GM12874 (cell line): ENCODE measurements around the gene SLC9B2.

ENCODE experiments used
- TF ChIP-seq, protein P1 (sequence below): IDR thresholded peaks from 2 replicates; pipeline ENCODE4 v1.5.1; 2011; ENCODE audit warnings: low read depth, mild to moderate bottlenecking, control low read depth, low read length, moderate library complexity; ENCODE audit not compliant: insufficient read depth

SLC9B2 gene

GRCh38 chr4:103029300-103029699 lies 47.3 kb downstream of the SLC9B2 start:
- TF ChIP-seq, protein P1, sequence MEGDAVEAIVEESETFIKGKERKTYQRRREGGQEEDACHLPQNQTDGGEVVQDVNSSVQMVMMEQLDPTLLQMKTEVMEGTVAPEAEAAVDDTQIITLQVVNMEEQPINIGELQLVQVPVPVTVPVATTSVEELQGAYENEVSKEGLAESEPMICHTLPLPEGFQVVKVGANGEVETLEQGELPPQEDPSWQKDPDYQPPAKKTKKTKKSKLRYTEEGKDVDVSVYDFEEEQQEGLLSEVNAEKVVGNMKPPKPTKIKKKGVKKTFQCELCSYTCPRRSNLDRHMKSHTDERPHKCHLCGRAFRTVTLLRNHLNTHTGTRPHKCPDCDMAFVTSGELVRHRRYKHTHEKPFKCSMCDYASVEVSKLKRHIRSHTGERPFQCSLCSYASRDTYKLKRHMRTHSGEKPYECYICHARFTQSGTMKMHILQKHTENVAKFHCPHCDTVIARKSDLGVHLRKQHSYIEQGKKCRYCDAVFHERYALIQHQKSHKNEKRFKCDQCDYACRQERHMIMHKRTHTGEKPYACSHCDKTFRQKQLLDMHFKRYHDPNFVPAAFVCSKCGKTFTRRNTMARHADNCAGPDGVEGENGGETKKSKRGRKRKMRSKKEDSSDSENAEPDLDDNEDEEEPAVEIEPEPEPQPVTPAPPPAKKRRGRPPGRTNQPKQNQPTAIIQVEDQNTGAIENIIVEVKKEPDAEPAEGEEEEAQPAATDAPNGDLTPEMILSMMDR: no peak

DNA sequence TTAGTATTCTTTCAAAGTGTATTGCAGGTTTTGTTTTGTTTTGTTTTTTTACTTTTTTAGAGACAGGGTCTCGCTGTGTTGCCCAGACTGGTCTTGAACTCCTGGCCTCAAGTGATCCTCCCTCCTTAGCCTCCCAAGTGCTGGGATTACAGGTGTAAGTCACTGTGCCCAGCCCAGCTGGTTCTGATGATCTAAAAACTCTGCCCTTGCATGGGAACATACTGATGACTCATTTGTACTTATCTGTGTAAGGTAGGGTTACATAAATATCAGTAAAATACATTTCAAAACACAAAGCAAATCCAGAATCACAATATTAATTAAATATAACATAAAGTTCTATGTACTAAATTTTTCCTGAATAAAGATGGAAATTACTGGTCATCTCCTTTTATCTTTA lies 49.7 kb downstream of the SLC9B2 start:
- TF ChIP-seq, protein P1: no peak

- TF ChIP-seq, protein P1: no peak
Measured at GRCh38 chr4:103024996-103025395, 51.6 kb downstream of the SLC9B2 start.

DNA sequence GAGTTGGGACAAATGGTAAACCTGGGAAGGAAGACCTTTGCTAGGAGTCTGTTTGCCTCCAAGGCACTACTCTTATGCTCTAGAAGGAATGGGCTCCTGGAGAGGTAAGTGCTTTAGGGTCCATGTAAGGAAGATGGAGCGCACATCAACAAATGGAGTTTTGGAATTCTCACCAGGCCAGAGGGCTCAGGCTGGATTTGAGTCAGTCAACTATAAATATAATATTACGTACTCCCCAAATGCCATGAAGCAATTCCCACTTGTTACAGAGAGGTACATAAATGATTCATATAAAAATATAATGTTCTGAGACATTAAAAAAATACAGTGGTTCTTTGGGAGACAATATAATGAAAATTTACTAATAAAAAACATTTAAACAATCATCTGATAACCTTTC lies 55.4 kb downstream of the SLC9B2 start:
- TF ChIP-seq, protein P1: no peak

GRCh38 chr4:103019308-103020124 lies 57.0 kb downstream of the SLC9B2 start, which contains the start of gene SLC9B1:
Gene SLC9B1 (minus strand): TSS chr4:103019705. CDS start chr4:102991711, 27,994 bp downstream.
- TF ChIP-seq, protein P1: no peak

DNA sequence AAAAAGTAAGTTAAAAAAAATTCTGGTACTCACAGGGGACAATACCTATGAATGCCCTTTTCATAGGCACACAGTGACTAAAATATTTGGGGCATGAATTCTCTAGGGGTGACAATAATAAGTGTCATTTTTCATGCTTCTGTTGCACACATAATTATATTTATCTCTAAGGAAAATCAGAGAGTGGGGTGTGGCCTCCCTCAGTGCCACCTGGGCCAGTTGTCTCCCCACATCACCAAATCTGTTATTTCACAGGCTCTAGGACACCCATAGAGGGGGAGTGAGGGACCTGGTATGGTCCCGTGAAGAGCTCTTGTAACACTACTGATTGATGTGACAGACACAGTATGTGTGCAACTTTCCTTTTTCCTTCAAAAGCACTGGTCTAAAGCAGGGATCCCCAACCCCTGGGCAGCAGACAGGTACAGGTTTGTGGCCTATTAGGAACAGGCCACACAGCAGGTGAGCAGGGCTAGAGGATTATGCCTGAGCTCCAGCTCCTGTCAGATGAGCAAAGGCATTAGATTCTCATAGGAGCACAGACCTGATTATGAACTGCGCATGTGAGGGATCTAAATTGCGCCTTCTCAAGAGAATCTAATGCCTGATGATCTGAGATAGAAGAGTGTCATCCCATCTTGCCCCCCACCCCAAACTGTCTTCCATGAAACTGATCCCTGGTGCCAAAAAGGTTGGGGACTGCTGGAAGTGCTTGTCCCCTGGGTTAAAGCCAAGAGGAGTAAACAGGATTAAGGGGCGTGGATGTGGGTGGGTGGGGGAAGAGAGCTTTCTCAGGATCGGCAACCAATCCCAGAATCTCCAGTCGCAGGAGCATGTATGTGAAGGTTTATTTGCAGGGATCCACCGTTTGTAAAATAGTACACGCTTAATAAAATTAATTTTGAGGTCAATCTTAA lies 57.9 kb downstream of the SLC9B2 start:
- TF ChIP-seq, protein P1: no peak

DNA sequence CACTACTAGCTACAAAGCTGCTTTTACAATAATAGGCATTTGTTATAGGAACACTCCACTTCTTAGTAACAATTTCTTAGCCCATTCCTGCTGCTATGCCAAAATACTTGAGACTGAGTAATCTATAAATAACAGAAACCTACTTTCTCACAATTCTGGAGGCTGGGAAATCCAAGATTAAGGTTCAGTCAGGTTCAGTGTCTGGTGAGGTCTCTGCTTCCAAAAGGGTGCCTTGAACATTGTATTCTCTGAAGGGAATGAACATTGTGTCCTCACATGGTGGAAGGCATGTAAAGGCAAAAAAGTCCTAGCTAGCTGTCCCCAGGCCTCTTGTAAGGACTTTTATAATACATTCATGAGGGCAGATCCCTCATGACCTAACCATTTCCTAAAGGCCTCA lies 64.0 kb downstream of the SLC9B2 start:
- TF ChIP-seq, protein P1: no peak
